Measurements from ENCODE around the gene BRINP1. TPM values are rescaled to one million over a fixed set of nuclear protein-coding genes. Genes with fewer than 3 reads are reported as not detected.

Gene BRINP1
- total RNA-seq, 1 experiment from 2014 or later = not detected

DNA sequence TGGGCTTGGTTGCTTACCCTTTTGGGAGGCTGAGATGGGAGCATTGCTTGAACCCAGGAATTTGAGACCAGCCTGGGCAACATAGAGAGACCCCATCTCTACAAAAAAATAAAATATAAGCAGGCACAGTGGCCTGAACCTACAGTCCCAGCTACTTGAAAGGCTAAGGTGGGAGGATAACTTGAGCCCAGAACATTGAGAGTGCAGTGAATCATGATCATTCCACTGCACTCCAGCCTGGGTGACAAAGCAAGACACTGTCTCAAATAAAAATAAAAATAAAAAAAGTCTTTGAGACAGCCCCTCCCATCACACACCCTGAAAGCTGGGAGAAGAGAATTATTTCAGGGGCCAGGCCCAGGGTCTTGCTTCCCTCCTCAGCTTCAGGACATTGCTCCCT is 251.8 kb downstream of the BRINP1 start:
- no peak overlapping the region for H3K27ac ChIP-seq (ENCODE audit: low read length)
- intact Hi-C loops (cut with micrococcal nuclease; ENCODE audit: unreplicated experiment) = no loop called here
- in situ Hi-C loops (cut with HindIII; ENCODE audit: low pct_unique_long_range_greater_than_20kb, low sequenced_read_pairs) = no loop called here
- H3K27me3 ChIP-seq (ENCODE audit: control insufficient read depth, insufficient read depth, low read length) = no peaks in the 10 kb centered on the region
- ATAC-seq = no peak
- BruUV-seq (replicated peaks) = no TSS peak
- H3K4me3 ChIP-seq (ENCODE audit: low read depth in 2 of 2, low read length in 2 of 2) = no peak overlapping the region
- no peaks in the 10 kb centered on the region for H3K4me1 ChIP-seq (ENCODE audit: control insufficient read depth, insufficient read depth, low read length)
- no peaks in the 10 kb centered on the region for H3K9me3 ChIP-seq (ENCODE audit: control insufficient read depth, insufficient read depth, low read depth, low read length)
- no peaks in the 10 kb centered on the region for H3K36me3 ChIP-seq (ENCODE audit: control insufficient read depth, insufficient read depth, low read length)
- ChIA-PET CTCF (no interaction called here), POLR2A (no interaction called here)
- no peak for TF ChIP-seq TCF7L2 (IDR thresholded peaks at IDR 0.05; ENCODE audit: low read depth, low read length)
- no peak for TF ChIP-seq SIN3A (IDR thresholded peaks at IDR 0.05; ENCODE audit: borderline replicate concordance, insufficient read depth, low read depth, low read length)
- TF ChIP-seq, protein P1, sequence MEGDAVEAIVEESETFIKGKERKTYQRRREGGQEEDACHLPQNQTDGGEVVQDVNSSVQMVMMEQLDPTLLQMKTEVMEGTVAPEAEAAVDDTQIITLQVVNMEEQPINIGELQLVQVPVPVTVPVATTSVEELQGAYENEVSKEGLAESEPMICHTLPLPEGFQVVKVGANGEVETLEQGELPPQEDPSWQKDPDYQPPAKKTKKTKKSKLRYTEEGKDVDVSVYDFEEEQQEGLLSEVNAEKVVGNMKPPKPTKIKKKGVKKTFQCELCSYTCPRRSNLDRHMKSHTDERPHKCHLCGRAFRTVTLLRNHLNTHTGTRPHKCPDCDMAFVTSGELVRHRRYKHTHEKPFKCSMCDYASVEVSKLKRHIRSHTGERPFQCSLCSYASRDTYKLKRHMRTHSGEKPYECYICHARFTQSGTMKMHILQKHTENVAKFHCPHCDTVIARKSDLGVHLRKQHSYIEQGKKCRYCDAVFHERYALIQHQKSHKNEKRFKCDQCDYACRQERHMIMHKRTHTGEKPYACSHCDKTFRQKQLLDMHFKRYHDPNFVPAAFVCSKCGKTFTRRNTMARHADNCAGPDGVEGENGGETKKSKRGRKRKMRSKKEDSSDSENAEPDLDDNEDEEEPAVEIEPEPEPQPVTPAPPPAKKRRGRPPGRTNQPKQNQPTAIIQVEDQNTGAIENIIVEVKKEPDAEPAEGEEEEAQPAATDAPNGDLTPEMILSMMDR (IDR thresholded peaks at IDR 0.05) = no peak
- no peak for TF ChIP-seq POLR2AphosphoS5 (IDR thresholded peaks at IDR 0.05; ENCODE audit: low read depth, low read length)
- TF ChIP-seq, protein P2, sequence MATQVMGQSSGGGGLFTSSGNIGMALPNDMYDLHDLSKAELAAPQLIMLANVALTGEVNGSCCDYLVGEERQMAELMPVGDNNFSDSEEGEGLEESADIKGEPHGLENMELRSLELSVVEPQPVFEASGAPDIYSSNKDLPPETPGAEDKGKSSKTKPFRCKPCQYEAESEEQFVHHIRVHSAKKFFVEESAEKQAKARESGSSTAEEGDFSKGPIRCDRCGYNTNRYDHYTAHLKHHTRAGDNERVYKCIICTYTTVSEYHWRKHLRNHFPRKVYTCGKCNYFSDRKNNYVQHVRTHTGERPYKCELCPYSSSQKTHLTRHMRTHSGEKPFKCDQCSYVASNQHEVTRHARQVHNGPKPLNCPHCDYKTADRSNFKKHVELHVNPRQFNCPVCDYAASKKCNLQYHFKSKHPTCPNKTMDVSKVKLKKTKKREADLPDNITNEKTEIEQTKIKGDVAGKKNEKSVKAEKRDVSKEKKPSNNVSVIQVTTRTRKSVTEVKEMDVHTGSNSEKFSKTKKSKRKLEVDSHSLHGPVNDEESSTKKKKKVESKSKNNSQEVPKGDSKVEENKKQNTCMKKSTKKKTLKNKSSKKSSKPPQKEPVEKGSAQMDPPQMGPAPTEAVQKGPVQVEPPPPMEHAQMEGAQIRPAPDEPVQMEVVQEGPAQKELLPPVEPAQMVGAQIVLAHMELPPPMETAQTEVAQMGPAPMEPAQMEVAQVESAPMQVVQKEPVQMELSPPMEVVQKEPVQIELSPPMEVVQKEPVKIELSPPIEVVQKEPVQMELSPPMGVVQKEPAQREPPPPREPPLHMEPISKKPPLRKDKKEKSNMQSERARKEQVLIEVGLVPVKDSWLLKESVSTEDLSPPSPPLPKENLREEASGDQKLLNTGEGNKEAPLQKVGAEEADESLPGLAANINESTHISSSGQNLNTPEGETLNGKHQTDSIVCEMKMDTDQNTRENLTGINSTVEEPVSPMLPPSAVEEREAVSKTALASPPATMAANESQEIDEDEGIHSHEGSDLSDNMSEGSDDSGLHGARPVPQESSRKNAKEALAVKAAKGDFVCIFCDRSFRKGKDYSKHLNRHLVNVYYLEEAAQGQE (IDR thresholded peaks at IDR 0.05; ENCODE audit: insufficient read depth in 1 of 2, low read depth in 2 of 2, low read length in 1 of 2) = no peak
- DNase-seq (ENCODE audit: low read depth, low spot score) = no peak

Measured in Panc1 (cell line).